ENCODE measurements around the gene ALDH5A1. TPM values are rescaled to one million over a fixed set of nuclear protein-coding genes. Genes with fewer than 3 reads are reported as not detected.

Gene ALDH5A1
- total and polyA plus RNA-seq, 2 donors (not counting 1 experiment from before 2014, with no cell fraction given): 5.7 to 26.3 TPM

DNA sequence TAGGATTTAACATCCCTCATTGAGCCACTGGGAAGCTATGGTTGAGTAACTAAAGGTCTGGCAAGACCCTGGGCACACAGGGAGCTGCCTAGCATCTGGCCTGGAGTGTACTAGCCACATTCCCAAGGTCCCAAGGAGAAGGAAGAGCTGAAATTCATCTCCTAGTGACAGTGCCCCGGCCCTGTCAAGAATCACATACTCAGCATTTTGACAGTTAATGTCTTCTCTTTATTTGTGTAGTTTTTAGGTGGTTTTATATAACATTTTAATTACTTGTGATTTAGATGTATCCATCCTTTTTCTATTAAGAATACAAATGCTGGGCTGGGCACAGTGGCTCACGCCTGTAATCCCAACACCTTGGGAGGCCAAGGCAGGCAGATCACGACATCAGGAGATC is 40.4 kb downstream of the ALDH5A1 start:
- Histone ChIP-seq H2AFZ (ENCODE audit: insufficient read depth, low read depth, low read length, poor library complexity, severe bottlenecking) (no peak overlapping the region), H4K20me1 (ENCODE audit: control insufficient read depth, insufficient read depth, low read length, poor library complexity, severe bottlenecking) (no peaks in the 10 kb centered on the region), H3K4me1 (ENCODE audit: control insufficient read depth in 2 of 2, insufficient read depth in 2 of 2, low read length in 2 of 2) (no peaks in the 10 kb centered on the region), H3K4me3 (ENCODE audit: control extremely low read depth in 1 of 5, extremely low read depth in 1 of 5, insufficient read depth in 1 of 5, low read depth in 2 of 5, low read length in 4 of 5) (no peak overlapping the region), H3K27me3 (replicated peaks in 1 of 4; ENCODE audit: control extremely low read depth in 1 of 4, control insufficient read depth in 3 of 4, insufficient read depth in 4 of 4, low read length in 3 of 4) (no peaks in the 10 kb centered on the region), H3K9me3 (ENCODE audit: control extremely low read depth in 1 of 3, control insufficient read depth in 2 of 3, insufficient read depth in 1 of 3, low read length in 2 of 3) (no peaks in the 10 kb centered on the region), H3K4me2 (replicated peaks; ENCODE audit: low read depth, low read length, poor library complexity, severe bottlenecking) (no peak overlapping the region), H3K27ac (ENCODE audit: low read length in 2 of 2) (no peak overlapping the region), H3K9ac (ENCODE audit: low read length) (no peak overlapping the region), H3K79me2 (ENCODE audit: control insufficient read depth, insufficient read depth, low read length) (no peaks in the 10 kb centered on the region), H3K36me3 (replicated peaks in 1 of 2; ENCODE audit: control extremely low read depth in 1 of 2, control insufficient read depth in 1 of 2, extremely low read depth in 1 of 2, insufficient read depth in 2 of 2, low read length in 1 of 2) (peaks cover 0 to 48% of the 10 kb centered on the region in 2 experiments)
- Mint-ChIP-seq H3K4me1 (no peaks in the 10 kb centered on the region), H3K27ac (no peak overlapping the region), H3K27me3 (no peaks in the 10 kb centered on the region), H3K4me3 (no peak overlapping the region), H3K9me3 (ENCODE audit: insufficient read depth) (no peaks in the 10 kb centered on the region)
- ATAC-seq (ENCODE audit: low read depth): no peak
- no peak for TF ChIP-seq EZH2 (IDR thresholded peaks at IDR 0.05; ENCODE audit: borderline replicate concordance, insufficient read depth, low read depth, low read length, poor library complexity, severe bottlenecking)
- TF ChIP-seq, protein P1, sequence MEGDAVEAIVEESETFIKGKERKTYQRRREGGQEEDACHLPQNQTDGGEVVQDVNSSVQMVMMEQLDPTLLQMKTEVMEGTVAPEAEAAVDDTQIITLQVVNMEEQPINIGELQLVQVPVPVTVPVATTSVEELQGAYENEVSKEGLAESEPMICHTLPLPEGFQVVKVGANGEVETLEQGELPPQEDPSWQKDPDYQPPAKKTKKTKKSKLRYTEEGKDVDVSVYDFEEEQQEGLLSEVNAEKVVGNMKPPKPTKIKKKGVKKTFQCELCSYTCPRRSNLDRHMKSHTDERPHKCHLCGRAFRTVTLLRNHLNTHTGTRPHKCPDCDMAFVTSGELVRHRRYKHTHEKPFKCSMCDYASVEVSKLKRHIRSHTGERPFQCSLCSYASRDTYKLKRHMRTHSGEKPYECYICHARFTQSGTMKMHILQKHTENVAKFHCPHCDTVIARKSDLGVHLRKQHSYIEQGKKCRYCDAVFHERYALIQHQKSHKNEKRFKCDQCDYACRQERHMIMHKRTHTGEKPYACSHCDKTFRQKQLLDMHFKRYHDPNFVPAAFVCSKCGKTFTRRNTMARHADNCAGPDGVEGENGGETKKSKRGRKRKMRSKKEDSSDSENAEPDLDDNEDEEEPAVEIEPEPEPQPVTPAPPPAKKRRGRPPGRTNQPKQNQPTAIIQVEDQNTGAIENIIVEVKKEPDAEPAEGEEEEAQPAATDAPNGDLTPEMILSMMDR (IDR thresholded peaks at IDR 0.05): no peak
- no peak for DNase-seq
- ChIA-PET CTCF (interaction anchor here (1.3 kb wide), 2 partner anchors 12 to 40 kb away, joined by 4 to 6 read pairs; partner anchors contain the start of gene ALDH5A1), POLR2A (no interaction called here)
- WGBS (ENCODE audit: insufficient coverage): 0% methylated on average over 1 of the region's 3 CpGs
- intact Hi-C loops (cut with micrococcal nuclease): no loop called here

DNA sequence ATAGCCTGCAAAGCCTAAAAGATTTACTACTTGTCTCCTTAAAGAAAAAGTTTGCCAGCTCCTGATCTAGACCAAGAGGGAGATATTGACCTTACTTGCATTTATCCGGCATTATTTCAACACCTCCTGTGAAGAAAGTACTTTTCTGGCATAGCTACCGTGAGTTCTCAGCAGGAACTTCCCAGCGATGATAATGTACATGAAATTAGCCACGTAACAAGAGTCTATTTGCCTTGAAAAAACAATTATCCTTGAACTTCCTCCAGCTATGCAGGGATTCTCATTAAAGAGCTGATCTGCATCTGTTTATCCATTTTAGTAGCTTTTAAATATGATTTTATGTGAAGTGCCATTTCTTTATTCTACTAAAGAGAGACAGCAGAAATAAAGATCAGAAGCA is 41.7 kb downstream of the ALDH5A1 start:
- Mint-ChIP-seq H3K27me3 (no peaks in the 10 kb centered on the region), H3K4me3 (no peak overlapping the region), H3K9me3 (ENCODE audit: insufficient read depth) (no peaks in the 10 kb centered on the region), H3K4me1 (no peaks in the 10 kb centered on the region), H3K27ac (no peak overlapping the region)
- intact Hi-C loops (cut with micrococcal nuclease): no loop called here
- H3K79me2 ChIP-seq (ENCODE audit: control insufficient read depth, insufficient read depth, low read length): no peaks in the 10 kb centered on the region
- H3K4me2 ChIP-seq (replicated peaks; ENCODE audit: low read depth, low read length, poor library complexity, severe bottlenecking): no peak overlapping the region
- H3K4me3 ChIP-seq (ENCODE audit: control extremely low read depth in 1 of 5, extremely low read depth in 1 of 5, insufficient read depth in 1 of 5, low read depth in 2 of 5, low read length in 4 of 5): no peak overlapping the region
- no peak overlapping the region for H3K9ac ChIP-seq (ENCODE audit: low read length)
- no peak overlapping the region for H2AFZ ChIP-seq (ENCODE audit: insufficient read depth, low read depth, low read length, poor library complexity, severe bottlenecking)
- no peak for TF ChIP-seq EZH2 (IDR thresholded peaks at IDR 0.05; ENCODE audit: borderline replicate concordance, insufficient read depth, low read depth, low read length, poor library complexity, severe bottlenecking)
- WGBS (ENCODE audit: insufficient coverage): 96% methylated on average over 3 of the region's 4 CpGs
- no peaks in the 10 kb centered on the region for H3K9me3 ChIP-seq (ENCODE audit: control extremely low read depth in 1 of 3, control insufficient read depth in 2 of 3, insufficient read depth in 1 of 3, low read length in 2 of 3)
- DNase-seq: no peak
- H3K27ac ChIP-seq (ENCODE audit: low read length in 2 of 2): no peak overlapping the region
- peaks cover 0 to 48% of the 10 kb centered on the region in 2 experiments for H3K36me3 ChIP-seq (replicated peaks in 1 of 2; ENCODE audit: control extremely low read depth in 1 of 2, control insufficient read depth in 1 of 2, extremely low read depth in 1 of 2, insufficient read depth in 2 of 2, low read length in 1 of 2)
- H3K4me1 ChIP-seq (ENCODE audit: control insufficient read depth in 2 of 2, insufficient read depth in 2 of 2, low read length in 2 of 2): no peaks in the 10 kb centered on the region
- POLR2A ChIA-PET: no interaction called here
- no peak for ATAC-seq (ENCODE audit: low read depth)
- H4K20me1 ChIP-seq (ENCODE audit: control insufficient read depth, insufficient read depth, low read length, poor library complexity, severe bottlenecking): no peaks in the 10 kb centered on the region
- no peaks in the 10 kb centered on the region for H3K27me3 ChIP-seq (replicated peaks in 1 of 4; ENCODE audit: control extremely low read depth in 1 of 4, control insufficient read depth in 3 of 4, insufficient read depth in 4 of 4, low read length in 3 of 4)
- CTCF ChIA-PET: interaction anchor here (0.6 to 1.3 kb wide), 3 partner anchors 9 to 48 kb away, joined by 3 to 4 read pairs (median 4); no protein-coding TSS in a partner anchor

All from B cell (primary cell).